Neutrophil (primary cell): ENCODE measurements around the gene CCDC106.

Source experiments
- H3K27ac ChIP-seq: fragments of 200-600 bp; sonication (generic); 2 replicates; pipeline ENCODE4 v1.5.1; 2016; ENCODE audit warnings: mild to moderate bottlenecking, moderate library complexity
- H3K27me3 ChIP-seq: fragments of 200-600 bp; sonication (generic); 2 replicates; pipeline ENCODE4 v1.6.0; 2016; ENCODE audit warnings: mild to moderate bottlenecking
- H3K36me3 ChIP-seq: fragments of 200-600 bp; sonication (generic); 2 replicates; pipeline ENCODE4 v1.5.1; 2017
- H3K4me1 ChIP-seq, 2 experiments: fragments of 200-600 bp in 1 of 2; sonication (generic) in 1 of 2; 1 replicate in 1 of 2; 2 replicates in 1 of 2; pipeline versions ENCODE4 v1.5.1 to v1.6.1; 2013 to 2016; ENCODE audit warnings: low read depth in 1 of 2, low read length in 1 of 2, mild to moderate bottlenecking in 1 of 2, moderate library complexity in 1 of 2; ENCODE audit not compliant: control insufficient read depth in 1 of 2, insufficient read depth in 1 of 2
- H3K4me3 ChIP-seq, 2 experiments: fragments of 200-600 bp in 1 of 2; sonication (generic) in 1 of 2; 1 replicate in 1 of 2; 2 replicates in 1 of 2; pipeline ENCODE4 v1.5.1; 2013 to 2016; ENCODE audit warnings: low read depth in 1 of 2, low read length in 1 of 2, mild to moderate bottlenecking in 1 of 2, moderate library complexity in 1 of 2
- H3K9me3 ChIP-seq: fragments of 200-600 bp; sonication (generic); 2 replicates; pipeline ENCODE4 v1.5.1; 2016
- CTCF ChIP-seq: fragments of 200-600 bp; sonication (generic); IDR thresholded peaks from 2 replicates; pipeline ENCODE4 v1.5.1; 2016; ENCODE audit warnings: antibody characterized with exemption

Gene CCDC106

GRCh38 chr19:55651236-55651635 lies 3.2 kb downstream of the CCDC106 start:
- no peak for TF ChIP-seq CTCF
- Histone ChIP-seq H3K27ac (no peak overlapping the region), H3K36me3 (no peaks in the 10 kb centered on the region), H3K4me1 (peaks cover 32 to 36% of the 10 kb centered on the region in 2 experiments), H3K9me3 (no peaks in the 10 kb centered on the region), H3K4me3 (no peak overlapping the region), H3K27me3 (peaks cover 24% of the 10 kb centered on the region)

- peaks cover 40 to 42% of the 10 kb centered on the region in 2 experiments for H3K4me1 ChIP-seq
- H3K4me3 ChIP-seq: no peak overlapping the region
- H3K9me3 ChIP-seq: no peaks in the 10 kb centered on the region
- peaks cover 21% of the 10 kb centered on the region for H3K27me3 ChIP-seq
- TF ChIP-seq CTCF: no peak
- H3K27ac ChIP-seq: no peak overlapping the region
- peaks cover 7% of the 10 kb centered on the region for H3K36me3 ChIP-seq
Observed at GRCh38 chr19:55652311-55653128, 4.5 kb downstream of the CCDC106 start.

GRCh38 chr19:55653651-55654322 lies 5.8 kb downstream of the CCDC106 start:
- peak; percentile 98 for TF ChIP-seq CTCF
- H3K4me1 ChIP-seq: peaks cover 33 to 38% of the 10 kb centered on the region in 2 experiments
- peaks cover 9% of the 10 kb centered on the region for H3K36me3 ChIP-seq

GRCh38 chr19:55654323-55654867 lies 6.4 kb downstream of the CCDC106 start:
- H3K4me1 ChIP-seq: peaks cover 29 to 36% of the 10 kb centered on the region in 2 experiments
- no peaks in the 10 kb centered on the region for H3K9me3 ChIP-seq
- H3K36me3 ChIP-seq: peaks cover 14% of the 10 kb centered on the region
- peaks cover 2% of the 10 kb centered on the region for H3K27me3 ChIP-seq
- peak overlapping the region; percentile 96 for H3K27ac ChIP-seq
- peak overlapping the region; percentile 71 to 100 for H3K4me3 ChIP-seq
- peak; percentile 23 for TF ChIP-seq CTCF

More at GRCh38 chr19:55653651-55654322, 5.8 kb downstream of the CCDC106 start:
- Histone ChIP-seq H3K4me3 (peak overlapping the region; percentile 71 to 100), H3K27ac (peak overlapping the region; percentile 96), H3K9me3 (no peaks in the 10 kb centered on the region), H3K27me3 (peaks cover 8% of the 10 kb centered on the region)

GRCh38 chr19:55654868-55655647 lies 7.0 kb downstream of the CCDC106 start, which contains the start of gene U2AF2:
TSS of gene U2AF2 (plus strand) at chr19:55655035. CDS start at chr19:55655105, 70 bp downstream.
- Histone ChIP-seq H3K36me3 (peaks cover 20% of the 10 kb centered on the region), H3K9me3 (no peaks in the 10 kb centered on the region), H3K4me1 (peaks cover 29 to 36% of the 10 kb centered on the region in 2 experiments), H3K4me3 (peak within 1 kb of the TSS; percentile 71 to 100), H3K27ac (peak within 1 kb of the TSS; percentile 96), H3K27me3 (no peaks in the 10 kb centered on the region)
- no peak for TF ChIP-seq CTCF
